K562 (cell line): Measurements from ENCODE around the gene TRPV5. TPM values are rescaled to one million over a fixed set of nuclear protein-coding genes. Genes with fewer than 3 reads are reported as not detected.

Experiments used
- ATAC-seq: fragments of 200-7000 bp; cut with Tn5 transposase; 3 replicates; pipeline ENCODE4 v1.9.1; 2020; ENCODE audit warnings: moderate library complexity
- BruUV-seq: library from RNA; stranded (reverse); fragments of 400-500 nt; replicated peaks from 2 replicates; lab custom pipeline; 2021; lab: Mats Ljungman, UMichigan
- CTCF ChIA-PET: fragments of 300-600 bp; formaldehyde crosslinking; extraction: SDS; loops from one replicate; lab custom pipeline; 2021; ENCODE audit warnings: low intra/inter-chr PET ratio; lab: Yijun Ruan, JAX
- POLR2A ChIA-PET: fragments of 300-600, 350-650 bp; sonication (Branson Sonifier 250); formaldehyde crosslinking; extraction: SDS; loops from one replicate; lab custom pipeline; 2021; ENCODE audit warnings: antibody characterized with exemption, inconsistent platforms; lab: Yijun Ruan, JAX
- DNase-seq, 4 experiments: peaks; one replicate each; pipeline versions ENCODE4 v3.0.0 to v3.0.0-alpha.2; 2011 to 2018; ENCODE audit warnings: low spot score in 3 of 4, mixed read lengths in 3 of 4; ENCODE audit errors: extremely low read depth in 1 of 4
- FAIRE-seq: peaks from 2 replicates; lab custom pipeline; 2011; peaks lifted over from hg19 to GRCh38; lab: Jason Lieb, UNC
- H2AFZ ChIP-seq: 2 replicates; pipeline ENCODE4 v1.6.0; 2011; ENCODE audit warnings: low read depth, low read length, control low read depth, inconsistent platforms
- H3K27ac ChIP-seq: fragments of 200-600 bp; 3 replicates; pipeline ENCODE4 v1.8.0; 2011; ENCODE audit warnings: low read depth, mild to moderate bottlenecking, control low read depth, inconsistent platforms, low read length, moderate library complexity, mixed read lengths; ENCODE audit errors: extremely low read depth
- H3K27me3 ChIP-seq, 2 experiments: fragments of 300-600 bp in 1 of 2; 2 replicates in 1 of 2; 3 replicates in 1 of 2; pipeline versions ENCODE4 v1.6.0 to v1.8.0; 2011; ENCODE audit warnings: inconsistent platforms in 2 of 2, low read length in 2 of 2, mild to moderate bottlenecking in 1 of 2, mixed read lengths in 1 of 2, moderate library complexity in 1 of 2; ENCODE audit not compliant: control insufficient read depth in 2 of 2, insufficient read depth in 2 of 2
- H3K36me3 ChIP-seq: fragments of 300-600 bp; 3 replicates; pipeline ENCODE4 v1.8.0; 2011; ENCODE audit warnings: mild to moderate bottlenecking, low read length, inconsistent platforms; ENCODE audit not compliant: control insufficient read depth, insufficient read depth
- H3K4me1 ChIP-seq, 2 experiments: fragments of 200-600 bp in 1 of 2; replicated peaks in 1 of 2; 2 replicates in 1 of 2; 3 replicates in 1 of 2; pipeline versions ENCODE4 v1.5.1 to v1.8.0; 2011; ENCODE audit warnings: inconsistent platforms in 2 of 2, low read length in 2 of 2, mild to moderate bottlenecking in 1 of 2, mixed read lengths in 1 of 2, moderate library complexity in 1 of 2; ENCODE audit not compliant: control insufficient read depth in 2 of 2, insufficient read depth in 2 of 2
- H3K4me2 ChIP-seq: 2 replicates; pipeline ENCODE4 v1.6.1; 2011; ENCODE audit warnings: low read length, control low read depth, inconsistent platforms, mixed read lengths; ENCODE audit not compliant: insufficient read depth
- H3K4me3 ChIP-seq: fragments of 200-600 bp; sonication (generic), shearing (Covaris generic); 2 replicates; pipeline ENCODE4 v1.5.1; 2016; ENCODE audit warnings: control low read depth, inconsistent platforms
- H3K79me2 ChIP-seq: fragments of 200-600 bp; 3 replicates; pipeline ENCODE4 v1.8.0; 2011; ENCODE audit warnings: low read length, inconsistent platforms; ENCODE audit not compliant: control insufficient read depth, insufficient read depth
- H3K9ac ChIP-seq, 2 experiments: 2 replicates each; pipeline versions ENCODE4 v1.6.0 to v1.6.1; 2011; ENCODE audit warnings: low read depth in 2 of 2, low read length in 2 of 2, control low read depth in 1 of 2, inconsistent platforms in 1 of 2, mild to moderate bottlenecking in 1 of 2, mixed read lengths in 1 of 2; ENCODE audit not compliant: insufficient read depth in 1 of 2
- H3K9me1 ChIP-seq: one replicate; pipeline ENCODE4 v1.6.0; 2011; ENCODE audit warnings: inconsistent platforms, mild to moderate bottlenecking, low read length, moderate library complexity; ENCODE audit not compliant: control insufficient read depth, insufficient read depth
- H3K9me3 ChIP-seq: replicated peaks from 2 replicates; pipeline ENCODE4 v1.5.1; 2011; ENCODE audit warnings: low read depth, low read length, inconsistent platforms; ENCODE audit not compliant: control insufficient read depth, insufficient read depth
- H4K20me1 ChIP-seq: replicated peaks from 2 replicates; pipeline ENCODE4 v1.6.1; 2011; ENCODE audit warnings: low read length, inconsistent platforms, mixed read lengths; ENCODE audit not compliant: control insufficient read depth, insufficient read depth
- DMBX1 ChIP-seq: fragments of 250-450 bp; sonication (Bioruptor Pico); IDR thresholded peaks from 2 replicates; pipeline ENCODE4 v1.8.0; 2022; ENCODE audit warnings: inconsistent platforms, mild to moderate bottlenecking, moderate library complexity, borderline replicate concordance
- FIP1L1 ChIP-seq: fragments of 200-400 bp; formaldehyde crosslinking; IDR thresholded peaks from 2 replicates; pipeline ENCODE4 v1.6.1; 2018; ENCODE audit warnings: mild to moderate bottlenecking, low read depth, low read length; ENCODE audit not compliant: poor library complexity, severe bottlenecking
- FOXA3 ChIP-seq, 2 experiments: fragments of 450-650 bp in 1 of 2; sonication (generic) in 1 of 2; formaldehyde crosslinking; IDR thresholded peaks in 1 of 2; conservative IDR thresholded peaks in 1 of 2; 2 replicates each; pipeline versions ENCODE4 v1.4.0 to v1.8.0; 2020 to 2022; ENCODE audit warnings: mild to moderate bottlenecking in 2 of 2, missing genetic modification reagents in 1 of 2
- HMGN3 ChIP-seq: IDR thresholded peaks from 2 replicates; pipeline ENCODE4 v1.6.1; 2011; ENCODE audit warnings: borderline replicate concordance, low read depth, mild to moderate bottlenecking, mixed read lengths, low read length; ENCODE audit not compliant: insufficient read length; ENCODE audit errors: extremely low read depth
- JUND ChIP-seq, 2 experiments: IDR thresholded peaks; 2 replicates in 1 of 2; 3 replicates in 1 of 2; pipeline ENCODE4 v1.6.1; 2011; ENCODE audit warnings: borderline replicate concordance in 2 of 2, low read depth in 2 of 2, low read length in 2 of 2, improper control_type of control experiment in 1 of 2, missing biosample characterization in 1 of 2, missing genetic modification characterization in 1 of 2, missing genetic modification reagents in 1 of 2
- MED1 ChIP-seq: sonication (generic); formaldehyde crosslinking; IDR thresholded peaks from 2 replicates; pipeline ENCODE4 v1.8.1; 2023; ENCODE audit warnings: missing genetic modification reagents, borderline replicate concordance
- MLX ChIP-seq, 2 experiments: fragments of 450-650 bp in 1 of 2; sonication (generic) in 1 of 2; formaldehyde crosslinking; conservative IDR thresholded peaks; 2 replicates each; pipeline versions ENCODE4 v1.4.0 to v1.8.1; 2020 to 2022; ENCODE audit warnings: mild to moderate bottlenecking in 1 of 2, missing genetic modification reagents in 1 of 2
- NBN ChIP-seq: fragments of 450-650 bp; IDR thresholded peaks from 2 replicates; pipeline ENCODE4 v1.6.1; 2016; ENCODE audit warnings: low read depth, mild to moderate bottlenecking
- NR2C2 ChIP-seq, 2 experiments: fragments of 200-800 bp in 1 of 2; sonication (Bioruptor generic) in 1 of 2; sonication (generic) in 1 of 2; formaldehyde crosslinking in 1 of 2; IDR thresholded peaks; 2 replicates each; pipeline versions ENCODE4 v1.6.1 to v1.8.0; 2016 to 2022; ENCODE audit warnings: mild to moderate bottlenecking in 1 of 2, missing compliant biosample characterization in 1 of 2, missing genetic modification characterization in 1 of 2, missing genetic modification reagents in 1 of 2
- POLR2H ChIP-seq: IDR thresholded peaks from 2 replicates; pipeline ENCODE4 v1.6.1; 2016; ENCODE audit warnings: missing genetic modification characterization, low read depth, mild to moderate bottlenecking, control low read depth, missing compliant biosample characterization, moderate library complexity
- POLR3G ChIP-seq: IDR thresholded peaks from 2 replicates; pipeline ENCODE4 v1.6.1; 2011; ENCODE audit not compliant: insufficient read length, insufficient replicate concordance; ENCODE audit errors: extremely low read depth
- SMARCB1 ChIP-seq: IDR thresholded peaks from 2 replicates; pipeline ENCODE4 v1.6.1; 2011; ENCODE audit warnings: improper control_type of control experiment, low read depth; ENCODE audit not compliant: insufficient read length
- SMC3 ChIP-seq: conservative IDR thresholded peaks from 2 replicates; pipeline ENCODE4 v1.6.1; 2011; ENCODE audit warnings: low read depth, low read length, improper control_type of control experiment; ENCODE audit not compliant: insufficient read depth
- SRSF1 ChIP-seq: fragments of 200-400 bp; formaldehyde crosslinking; IDR thresholded peaks from 2 replicates; pipeline ENCODE4 v1.6.1; 2017; ENCODE audit warnings: mild to moderate bottlenecking, low read depth, low read length, moderate library complexity
- ZNF217 ChIP-seq: sonication (generic); formaldehyde crosslinking; IDR thresholded peaks from 2 replicates; pipeline ENCODE4 v1.8.0; 2022; ENCODE audit warnings: mild to moderate bottlenecking, missing genetic modification reagents
- ZNF561 ChIP-seq: fragments of 450-650 bp; formaldehyde crosslinking; conservative IDR thresholded peaks from 2 replicates; pipeline ENCODE4 v1.4.0; 2020; ENCODE audit warnings: mild to moderate bottlenecking, moderate library complexity
- ZNF655 ChIP-seq: fragments of 250-450 bp; sonication (Bioruptor Pico); IDR thresholded peaks from 2 replicates; pipeline ENCODE4 v1.5.0; 2021
- ZNF766 ChIP-seq: fragments of 200-800 bp; sonication (Bioruptor generic); conservative IDR thresholded peaks from 2 replicates; pipeline ENCODE4 v1.6.1; 2016; ENCODE audit warnings: missing genetic modification characterization, missing compliant biosample characterization
- WGBS: fragments of 100-300 bp; shearing (Covaris generic); methylation state at CpG from one replicate; pipeline ENCODE4 v1.1.6; 2016; ENCODE audit warnings: low coverage, mixed read lengths; ENCODE audit not compliant: insufficient coverage; ENCODE audit errors: missing lambda C conversion rate; 5-methylcytosine and 5-hydroxymethylcytosine counted together
- in situ Hi-C: fragments of 300-500 bp; cut with MboI; formaldehyde crosslinking; loops from 4 replicates; pipeline ENCODE4 v1.15.0; 2018; ENCODE audit warnings: inconsistent platforms, mixed read lengths
- intact Hi-C: fragments of 100-400 bp; cut with micrococcal nuclease; formaldehyde crosslinking; loops from 2 replicates; pipeline ENCODE4 v1.14.2; 2022
- polyA plus RNA-seq, 8 experiments: library from polyadenylated mRNA; depleted of rRNA in 4 of 8; stranded (reverse) in 5 of 8; unstranded in 3 of 8; fragments of >200 nt; fragmentation: Nextera tagmentation in 2 of 8; fragmentation: Illumina TruSeq in 1 of 8; extraction: Ambion mirVana in 2 of 8; extraction: Trizol in 1 of 8; gene quantifications; 2 replicates each; pipeline versions ENCODE4 v1.2.1 to v1.2.3, GENCODE V29; 2011 to 2014; ENCODE audit warnings: inconsistent platforms in 1 of 8, missing spikeins in 1 of 8
- total RNA-seq, 7 experiments: library from RNA; depleted of rRNA in 6 of 7; stranded (reverse); fragments of >200 nt in 6 of 7; fragmentation: Illumina TruSeq in 2 of 7; extraction: Trizol in 2 of 7; gene quantifications; 2 replicates each; pipeline versions ENCODE4 v1.2.1 to v1.2.3, GENCODE V29; 2011 to 2021; ENCODE audit warnings: low replicate concordance in 1 of 7

The TRPV5 gene
- total and polyA plus RNA-seq, 9 of the 15 experiments (the other 6 are each of a cell fraction or from before 2014, with no cell fraction given) = not detected

GRCh38 chr7:142956951-142957623, 23.5 kb upstream of the TRPV5 start:
- Histone ChIP-seq H3K4me3 (no peak overlapping the region), H3K79me2 (peaks cover 24% of the 10 kb centered on the region), H3K9ac (peak overlapping the region in 1 of 2 experiments; percentile 63; a peak in 1 of 4 replicates), H3K36me3 (peaks cover 79% of the 10 kb centered on the region), H3K27me3 (no peaks in the 10 kb centered on the region), H3K4me1 (peaks cover 32 to 48% of the 10 kb centered on the region in 2 experiments), H3K27ac (peak overlapping the region; percentile 34; the same call in 1 of the 3 replicates), H3K9me1 (no peaks in the 10 kb centered on the region), H2AFZ (no peak overlapping the region), H4K20me1 (peaks cover 15% of the 10 kb centered on the region), H3K9me3 (no peaks in the 10 kb centered on the region), H3K4me2 (peak overlapping the region; percentile 40)
- ATAC-seq (peak; percentile 13), DNase-seq (peak; percentile 57 to 77 (median 62)), FAIRE-seq (peak; percentile 67)
- BruUV-seq = no TSS peak
- in situ Hi-C loops = no loop called here
- WGBS = 0% methylated on average over 3 of the region's 3 CpGs
- intact Hi-C loops = no loop called here
- POLR2A ChIA-PET = interaction anchor here (0.9 kb wide), 1 partner anchor 9 kb away, joined by 3 read pairs; no protein-coding TSS in a partner anchor
- CTCF ChIA-PET = no interaction called here
- TF ChIP-seq SMARCB1 (no peak), FIP1L1 (no peak), ZNF766 (CRISPR knock-in tag) (no peak), MLX (CRISPR knock-in tag; conservative IDR thresholded peaks at IDR 0.05) (no peak), HMGN3 (peak; percentile 49), FOXA3 (CRISPR knock-in tag; conservative IDR thresholded peaks at IDR 0.05 in 1 of 2, IDR thresholded peaks at IDR 0.05 in 1 of 2) (no peak), ZNF561 (no peak), SRSF1 (no peak), NR2C2 (CRISPR knock-in tag; IDR thresholded peaks at IDR 0.05) (no peak), NR2C2 (tag; IDR thresholded peaks at IDR 0.05) (peak; percentile 55), NBN (peak; percentile 81; the same call in 1 of the 2 replicates), ZNF217 (CRISPR knock-in tag) (no peak), POLR2H (tag) (no peak), ZNF655 (CRISPR knock-in tag) (no peak), SMC3 (no peak), JUND (IDR thresholded peaks at IDR 0.05; ENCODE audit: borderline replicate concordance, low read depth, low read length) (peak; percentile 87), JUND (tag; IDR thresholded peaks at IDR 0.05; ENCODE audit: borderline replicate concordance, low read depth, low read length) (peak; percentile 72; the same call in 1 of the 3 replicates), DMBX1 (CRISPR knock-in tag) (peak; percentile 12; the same call in 1 of the 2 replicates), POLR3G (no peak), MED1 (CRISPR knock-in tag) (no peak)
